Measurements from ENCODE around the gene HS2ST1.
"Not testable (repeated sequence)": the region's sequence is repeated elsewhere in the genome, so short reads cannot be mapped to it uniquely, and the experiment has no call there.

The HS2ST1 gene

DNA sequence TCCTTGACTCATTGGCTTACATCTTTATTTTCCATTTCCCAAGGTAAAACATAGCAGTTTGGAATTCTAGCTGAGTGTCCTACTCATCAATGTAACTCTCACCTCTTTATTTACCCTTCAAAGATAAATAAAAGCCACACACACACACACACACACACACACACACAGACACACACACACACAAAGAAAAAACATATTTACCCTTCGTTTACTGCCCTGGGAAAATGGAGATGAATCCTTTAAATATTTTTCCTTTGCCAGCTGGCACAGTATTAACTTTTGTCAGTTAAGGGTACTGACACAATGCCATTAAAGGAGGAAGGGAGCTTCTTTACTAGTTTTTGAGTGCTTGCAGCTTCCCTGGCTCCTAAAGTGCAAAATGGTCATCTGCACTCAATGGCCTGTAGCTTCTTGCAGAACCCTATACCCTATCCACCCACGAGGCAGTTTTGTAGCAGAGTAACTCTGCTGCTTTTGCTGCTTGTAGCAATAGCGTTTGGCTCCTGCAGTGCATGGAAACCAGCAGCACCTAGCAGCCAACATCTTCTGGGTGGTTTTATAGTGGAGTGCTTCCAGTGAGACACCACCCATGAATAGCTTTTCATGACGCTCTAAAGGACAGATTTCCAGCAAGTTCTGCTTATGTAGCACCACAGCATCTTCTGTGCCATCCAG, 103.7 kb downstream of the HS2ST1 start:
- DNase-seq (ENCODE audit: low read depth in 2 of 2), result no peak

DNA sequence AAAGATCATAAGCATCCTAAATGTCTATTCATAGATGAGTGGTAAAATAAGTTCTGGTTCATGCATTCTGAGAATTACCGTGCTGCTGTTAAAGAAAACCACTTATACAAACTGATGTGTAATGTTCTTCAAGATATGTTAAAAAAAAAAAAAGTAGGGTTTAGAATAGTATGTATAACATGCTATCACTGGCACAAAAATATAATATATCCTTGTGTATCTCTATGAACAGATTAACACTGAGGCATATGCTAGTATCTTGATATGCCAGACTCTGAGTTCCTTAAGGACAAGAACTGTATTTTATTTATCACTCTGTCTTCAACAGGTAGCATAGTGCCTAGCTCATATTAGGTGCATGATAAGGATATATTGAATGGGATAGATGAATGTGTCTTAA, 108.9 kb downstream of the HS2ST1 start:
- no peak for DNase-seq (ENCODE audit: low read depth in 2 of 2)

DNA sequence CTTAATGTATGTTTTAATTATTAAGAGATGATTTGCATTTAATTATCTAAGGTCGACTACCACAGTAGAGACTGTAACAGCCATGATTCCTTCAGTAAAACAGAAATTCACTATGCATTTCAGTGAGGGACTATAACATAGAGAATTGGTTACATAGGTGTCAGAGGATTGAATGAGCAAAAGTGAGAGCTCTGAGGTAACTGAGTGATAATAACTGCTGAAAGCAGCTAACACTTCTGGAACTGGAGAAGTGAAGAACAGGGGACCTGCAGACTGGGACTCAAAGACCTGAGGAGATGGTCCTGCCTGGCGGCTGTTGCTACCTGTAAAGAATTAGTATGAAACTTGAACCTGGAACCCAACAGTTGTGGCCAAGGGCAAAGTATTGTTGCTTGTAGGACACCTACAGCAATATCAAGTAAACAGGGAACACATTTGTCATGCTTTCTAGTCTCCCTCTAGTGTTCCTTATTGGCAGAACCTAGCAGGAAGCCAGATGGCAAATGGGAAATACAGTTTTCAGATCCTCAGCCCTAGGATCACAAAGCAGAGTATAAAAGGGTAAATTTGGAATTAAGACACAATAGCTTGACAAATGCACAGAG, 110.6 kb downstream of the HS2ST1 start:
- no peak for DNase-seq (ENCODE audit: low read depth in 2 of 2)

DNA sequence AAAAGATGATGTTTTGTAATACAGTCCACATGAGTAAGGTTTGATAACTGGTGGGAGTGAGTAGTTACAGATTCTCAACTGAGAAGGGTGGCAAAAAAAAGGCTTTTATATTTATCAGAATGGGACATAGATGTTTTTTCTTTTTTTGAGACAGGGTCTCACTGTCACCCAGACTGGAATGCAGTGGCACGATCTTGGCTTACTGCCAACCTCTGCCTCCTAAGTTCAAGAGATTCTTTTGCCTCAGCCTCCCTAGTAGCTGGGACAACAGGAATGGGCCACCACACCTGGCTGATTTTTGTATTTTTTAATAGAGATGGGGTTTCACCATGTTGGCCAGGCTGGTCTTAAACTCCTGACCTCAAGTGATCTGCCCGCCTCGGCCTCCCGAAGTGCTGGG, 113.1 kb downstream of the HS2ST1 start:
- not testable (repeated sequence) for DNase-seq (ENCODE audit: low read depth in 2 of 2)

DNA sequence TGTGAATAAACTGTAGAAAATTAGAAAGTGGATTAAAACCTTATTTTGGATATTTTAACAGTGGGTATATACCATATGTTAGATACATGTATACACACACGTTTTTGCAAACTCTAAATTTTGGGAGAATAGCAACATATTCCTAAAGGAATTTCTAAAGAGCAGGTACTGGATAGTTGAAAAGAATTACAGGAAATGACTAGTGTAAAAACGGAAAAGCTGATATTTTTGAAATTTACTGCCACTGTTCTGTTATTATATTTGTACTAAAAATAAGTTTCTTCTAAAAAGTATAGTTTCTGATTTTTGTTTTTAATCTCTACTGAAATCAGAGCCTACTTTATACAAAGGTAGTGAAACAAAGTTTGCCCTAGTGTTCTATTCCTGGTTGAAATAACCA, 114.1 kb downstream of the HS2ST1 start:
- no peak for DNase-seq (ENCODE audit: low read depth in 2 of 2)

DNA sequence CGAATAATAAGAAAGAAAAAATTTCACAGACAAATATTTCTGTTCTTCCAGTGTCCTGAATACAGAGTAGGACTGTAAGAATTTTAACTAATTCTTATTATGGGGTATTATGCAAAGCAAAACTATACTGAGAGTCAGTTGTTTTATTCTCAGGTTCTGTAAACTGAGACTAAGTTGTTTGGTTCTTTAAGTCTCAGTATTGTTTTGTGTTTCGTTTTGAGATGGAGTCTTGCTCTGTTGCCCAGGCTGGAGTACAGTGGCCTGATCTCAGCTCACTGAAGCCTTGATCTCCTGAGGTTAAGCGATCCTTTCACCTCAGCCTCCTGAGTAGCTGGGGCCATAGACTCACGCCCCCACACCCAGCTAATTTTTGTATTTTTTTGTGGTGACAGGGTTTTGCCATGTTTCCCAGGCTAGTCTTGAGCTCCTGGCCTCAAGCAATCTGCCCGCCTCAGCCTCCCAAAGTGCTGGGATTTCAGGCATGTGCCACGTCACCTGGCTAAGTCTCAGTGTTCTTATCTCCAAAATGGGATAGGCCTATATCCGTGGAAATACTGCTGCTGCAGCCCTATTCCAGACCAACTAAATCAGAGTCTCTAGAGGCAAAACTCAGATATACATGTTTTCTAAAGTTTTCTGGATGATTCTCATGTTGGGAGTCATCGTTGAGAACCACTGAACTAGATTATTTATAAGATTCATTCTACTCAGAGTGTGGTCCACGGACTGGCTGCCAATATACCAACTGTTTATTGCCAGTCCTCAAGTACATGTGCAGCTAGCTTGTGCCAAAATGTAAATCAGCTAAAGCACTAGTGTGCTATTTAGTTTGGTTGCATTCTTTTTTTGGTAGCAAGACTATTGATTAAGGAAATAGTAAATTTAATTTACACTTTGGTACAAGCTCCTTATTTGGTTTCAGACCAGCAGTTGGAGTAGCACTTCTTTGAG, 116.6 kb downstream of the HS2ST1 start:
- no peak for DNase-seq (ENCODE audit: low read depth in 2 of 2)

DNA sequence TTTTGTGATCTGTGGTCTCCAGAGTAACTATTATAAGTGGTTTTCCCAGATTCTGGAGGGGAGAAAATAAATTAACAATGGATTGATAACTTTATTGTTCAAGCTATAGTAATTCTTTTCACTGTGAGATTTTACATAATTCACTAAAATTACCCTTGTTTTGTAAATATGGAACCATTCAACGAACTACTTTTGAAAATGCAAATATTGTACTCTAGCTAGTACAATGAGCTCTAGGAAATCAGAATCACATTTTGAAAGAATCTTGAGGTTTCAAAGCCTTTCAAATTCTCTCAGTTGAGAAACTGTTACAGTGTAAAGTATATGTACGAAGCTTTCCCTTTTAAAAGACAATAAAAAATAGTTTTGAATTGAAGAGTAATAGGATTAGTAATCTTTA, 119.9 kb downstream of the HS2ST1 start:
- DNase-seq (ENCODE audit: low read depth in 2 of 2), result no peak

DNA sequence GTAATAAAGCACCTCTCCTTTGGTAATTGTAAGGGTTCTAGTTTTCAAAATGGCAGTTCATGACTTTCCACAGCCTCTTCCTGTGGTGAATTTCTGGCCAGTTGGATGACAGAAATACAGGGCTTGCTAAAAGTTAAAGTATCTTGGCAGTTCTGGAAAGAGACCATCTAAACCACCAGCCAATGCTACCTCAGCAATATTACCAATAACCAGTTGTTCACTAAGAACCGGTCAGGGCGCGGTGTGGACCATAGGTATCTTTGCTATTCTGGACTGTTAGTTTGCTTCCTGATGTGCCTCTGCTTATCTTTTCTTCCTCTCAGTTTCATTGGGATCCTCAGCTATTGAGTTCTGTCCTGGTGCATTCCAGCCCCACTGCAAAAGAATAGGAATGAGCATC, 124.7 kb downstream of the HS2ST1 start:
- DNase-seq (ENCODE audit: low read depth in 2 of 2), result no peak

DNA sequence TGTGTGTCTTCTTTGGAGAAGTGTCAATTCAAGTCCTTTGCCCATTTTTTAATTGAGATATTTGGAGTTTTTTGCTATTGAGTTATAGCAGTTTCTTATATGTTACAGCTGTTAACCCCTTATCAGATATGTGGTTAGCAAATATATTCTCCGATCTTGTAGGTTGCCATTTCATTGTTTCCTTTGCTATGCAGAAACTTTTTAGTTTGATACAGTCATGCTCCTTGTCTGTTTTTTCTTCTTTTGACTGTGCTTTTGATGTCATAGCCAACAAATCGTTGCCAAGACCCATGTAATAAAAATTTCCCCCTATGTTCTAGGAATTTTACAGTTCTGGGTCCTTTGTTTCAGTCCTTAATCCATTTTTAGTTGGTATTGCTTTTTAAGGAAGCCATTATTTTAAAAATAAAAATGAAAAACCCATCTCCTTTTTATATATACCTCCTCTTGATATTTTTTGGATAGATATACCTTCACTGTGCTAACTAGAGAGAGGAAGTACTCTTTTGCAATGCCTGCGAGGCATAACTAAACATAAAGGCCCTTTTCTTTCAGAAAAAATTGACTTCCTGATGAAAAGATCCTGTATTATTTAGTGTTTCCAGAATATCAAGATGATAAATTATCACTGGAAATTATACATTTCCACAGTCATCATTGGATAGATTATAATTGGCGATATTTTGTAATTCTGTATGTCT, 127.8 kb downstream of the HS2ST1 start:
- DNase-seq (ENCODE audit: low read depth in 2 of 2), result no peak

DNA sequence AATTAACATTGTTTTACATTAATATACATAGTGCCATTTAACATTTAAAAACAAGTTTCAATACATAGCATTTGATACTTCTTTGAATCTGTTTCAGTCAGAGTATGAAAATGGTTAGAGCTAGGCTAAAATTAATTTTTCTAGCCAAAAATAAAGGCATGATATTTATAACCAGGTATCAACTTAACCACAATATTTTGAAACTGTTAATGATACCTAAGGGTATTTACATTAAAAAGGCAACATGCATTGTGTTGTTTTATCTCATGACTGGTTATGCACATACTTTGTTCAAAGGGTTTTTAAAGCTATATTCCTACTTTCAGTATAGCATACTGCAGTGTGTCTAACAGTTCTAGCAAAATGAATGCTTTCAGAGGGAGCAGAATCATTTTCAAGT, 130.0 kb downstream of the HS2ST1 start:
- no peak for DNase-seq (ENCODE audit: low read depth in 2 of 2)

DNA sequence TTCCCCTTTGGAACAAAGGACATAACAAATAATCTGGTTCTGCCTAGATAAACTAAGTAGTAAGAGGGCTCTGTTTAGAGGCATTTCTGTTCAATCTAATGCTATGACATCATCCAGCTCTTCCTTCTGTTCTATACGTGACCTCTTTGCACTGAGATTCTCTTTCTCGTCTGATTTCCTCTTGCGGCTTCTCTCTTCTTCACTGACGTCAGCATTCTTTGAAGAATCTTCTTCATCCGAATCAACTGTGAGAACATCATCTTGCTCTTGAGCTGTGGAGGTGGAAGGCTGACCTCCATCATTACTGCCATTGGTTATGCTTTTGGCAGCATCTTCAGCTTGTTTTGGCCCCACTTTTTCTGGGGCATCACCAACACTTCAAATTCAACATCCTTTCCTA, 130.4 kb downstream of the HS2ST1 start:
- no peak for DNase-seq (ENCODE audit: low read depth in 2 of 2)

DNA sequence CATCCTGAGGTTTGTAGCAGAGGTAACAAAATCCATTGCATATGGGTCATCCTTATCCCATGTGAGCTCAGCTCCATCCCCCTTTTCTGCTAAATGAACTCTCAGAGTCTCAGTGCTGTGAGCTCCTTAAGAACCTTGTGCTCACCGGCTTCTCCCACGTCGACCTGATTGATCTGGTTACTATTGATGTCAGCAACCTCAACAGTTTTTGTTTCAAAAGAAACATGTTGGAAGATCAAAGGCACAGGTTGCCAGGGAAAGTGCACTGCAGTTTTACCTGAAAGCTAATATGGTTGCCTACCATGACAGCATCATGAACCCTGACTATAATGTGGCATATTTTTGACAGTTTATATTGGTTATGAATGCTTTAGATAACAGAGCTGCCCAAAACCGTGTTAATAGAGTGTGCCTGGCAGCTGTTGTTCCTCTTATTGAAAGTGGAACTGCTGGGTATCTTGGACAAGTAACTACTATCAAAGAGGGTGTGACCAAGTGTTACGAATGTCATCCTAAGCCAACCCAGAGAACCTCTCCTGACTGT, 131.4 kb downstream of the HS2ST1 start:
- peak in 1 of 2 experiments; percentile 24 for DNase-seq (ENCODE audit: low read depth in 2 of 2)

DNA sequence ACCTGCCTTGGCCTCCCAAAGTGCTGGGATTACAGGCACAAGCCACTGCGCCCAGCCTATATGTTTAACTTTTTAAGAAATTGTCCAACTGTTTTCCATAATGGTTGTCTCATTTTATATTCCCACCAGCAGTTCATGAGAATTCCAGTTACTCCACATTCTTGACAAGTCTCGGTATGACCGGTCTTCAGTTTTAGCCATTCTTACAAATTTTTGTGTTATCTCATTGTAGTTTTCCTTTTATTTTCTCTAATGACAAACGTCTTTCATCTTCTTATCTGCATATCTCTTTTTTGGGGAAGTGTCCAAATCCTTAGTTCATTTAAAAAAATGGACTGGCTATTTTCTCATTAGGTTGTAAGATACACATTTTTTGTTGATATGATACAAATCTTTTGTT, 132.5 kb downstream of the HS2ST1 start:
- DNase-seq (ENCODE audit: low read depth in 2 of 2), result no peak

DNA sequence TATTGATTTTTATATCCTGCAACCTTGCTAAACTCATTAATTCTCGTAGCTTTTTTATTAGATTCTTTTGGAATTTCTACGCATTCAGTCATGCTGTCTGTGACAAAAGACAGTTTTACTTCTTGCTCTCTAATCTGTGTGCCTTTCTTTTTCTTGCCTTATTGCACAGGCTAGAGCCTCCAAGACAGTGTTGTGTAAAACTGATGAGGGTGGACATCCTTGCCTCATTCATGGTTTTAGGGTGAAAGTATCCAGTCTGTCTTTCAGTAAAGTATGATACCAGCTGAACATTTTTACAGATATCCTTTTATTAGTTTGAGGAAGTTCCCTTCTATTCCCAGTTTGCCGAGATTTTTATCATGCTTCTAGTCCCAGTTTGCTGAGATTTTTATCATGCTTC, 133.8 kb downstream of the HS2ST1 start:
- DNase-seq (ENCODE audit: low read depth in 2 of 2), result no peak

DNA sequence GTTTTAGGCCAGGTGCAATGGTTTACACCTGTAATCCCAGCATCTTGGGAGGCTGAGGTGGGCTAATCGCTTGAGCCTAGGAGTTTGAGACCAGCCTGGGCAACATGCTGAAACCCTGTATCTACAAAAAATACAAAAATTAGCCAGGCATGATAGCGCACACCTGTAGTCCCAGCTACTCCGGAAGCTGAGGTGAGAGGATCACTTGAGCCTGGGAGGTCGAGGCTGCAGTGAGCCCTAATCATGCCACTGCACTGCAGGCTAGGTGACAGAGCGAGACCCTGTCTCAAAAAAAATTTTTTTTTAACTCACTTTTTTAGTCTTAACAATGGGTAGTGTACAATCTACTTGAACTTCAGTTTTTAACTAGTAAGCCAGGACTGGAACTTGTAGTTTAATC, 137.5 kb downstream of the HS2ST1 start:
- no peak for DNase-seq (ENCODE audit: low read depth in 2 of 2)

DNA sequence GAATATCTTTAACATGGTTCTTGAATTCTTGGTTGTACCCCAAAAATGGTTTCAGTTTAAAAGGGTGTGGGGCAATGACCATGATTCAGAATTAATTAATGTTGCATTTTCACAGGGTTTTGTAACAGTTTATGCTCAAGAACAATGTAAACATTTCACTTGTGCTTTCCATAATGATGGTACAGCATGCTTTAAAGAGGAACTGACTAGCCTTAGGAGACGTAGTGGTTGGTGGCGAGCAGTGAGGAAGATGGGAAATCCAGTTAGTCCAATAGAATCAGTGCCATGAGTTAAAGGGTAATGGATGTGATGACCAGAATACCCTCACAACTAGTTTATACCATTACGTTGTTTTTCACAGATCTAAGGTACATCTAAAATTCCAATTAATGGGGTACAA, 138.0 kb downstream of the HS2ST1 start:
- no peak for DNase-seq (ENCODE audit: low read depth in 2 of 2)

DNA sequence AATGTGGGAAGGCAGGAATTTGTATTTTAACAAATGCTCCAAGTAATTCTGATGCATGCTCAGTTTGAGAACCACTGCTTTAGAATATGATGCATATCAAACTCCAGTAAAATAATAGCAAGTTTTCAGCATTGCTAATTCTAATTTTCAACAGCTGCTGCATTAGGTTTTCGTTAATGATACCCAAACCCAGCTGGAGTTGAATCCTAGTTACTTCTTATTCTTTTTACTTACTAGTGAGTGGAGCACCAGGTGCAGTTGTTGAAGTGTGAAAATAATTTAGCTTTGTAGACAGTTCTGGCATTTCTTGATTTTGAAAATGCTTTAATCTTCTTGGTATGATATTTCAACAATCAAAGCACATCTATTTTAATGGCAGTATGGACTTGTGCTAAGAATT, 138.5 kb downstream of the HS2ST1 start:
- DNase-seq (ENCODE audit: low read depth in 2 of 2), result no peak

DNA sequence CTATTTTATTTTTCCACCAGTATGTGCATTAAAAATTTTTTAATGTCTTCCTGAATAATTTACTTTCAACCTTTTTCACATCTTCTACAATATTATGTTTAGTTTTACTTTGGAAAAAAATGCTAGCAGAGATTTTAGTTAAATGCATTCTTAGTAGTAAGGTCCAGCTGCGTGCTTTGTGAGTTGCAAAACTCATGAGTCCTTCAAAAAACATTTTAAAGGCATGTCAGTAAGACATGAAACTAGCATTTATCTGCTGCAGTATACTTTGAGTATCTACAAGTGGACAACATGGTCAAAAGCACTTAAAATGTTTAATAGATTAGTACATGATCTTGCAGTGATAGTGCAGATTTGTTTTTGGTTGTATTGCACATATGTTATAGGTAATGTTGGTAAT, 139.0 kb downstream of the HS2ST1 start:
- no peak for DNase-seq (ENCODE audit: low read depth in 2 of 2)

DNA sequence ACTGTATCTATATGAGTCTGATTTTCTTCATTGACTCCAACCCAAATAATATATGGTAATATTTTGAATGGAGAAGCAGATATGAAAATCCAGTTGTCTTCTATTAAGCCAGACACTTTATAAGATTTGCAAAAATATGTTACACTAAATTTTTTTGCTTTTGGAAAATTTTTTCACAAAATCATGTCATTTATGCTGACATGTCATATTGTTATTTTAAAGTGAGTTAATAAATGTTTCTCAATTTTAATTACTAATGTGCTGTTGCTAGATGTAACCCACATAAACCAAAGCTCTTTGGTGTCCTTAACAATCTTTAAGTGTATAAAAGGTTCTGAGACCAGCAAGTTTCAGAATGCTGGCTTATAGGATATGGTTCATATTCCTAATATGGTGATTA, 142.5 kb downstream of the HS2ST1 start:
- no peak for DNase-seq (ENCODE audit: low read depth in 2 of 2)

DNA sequence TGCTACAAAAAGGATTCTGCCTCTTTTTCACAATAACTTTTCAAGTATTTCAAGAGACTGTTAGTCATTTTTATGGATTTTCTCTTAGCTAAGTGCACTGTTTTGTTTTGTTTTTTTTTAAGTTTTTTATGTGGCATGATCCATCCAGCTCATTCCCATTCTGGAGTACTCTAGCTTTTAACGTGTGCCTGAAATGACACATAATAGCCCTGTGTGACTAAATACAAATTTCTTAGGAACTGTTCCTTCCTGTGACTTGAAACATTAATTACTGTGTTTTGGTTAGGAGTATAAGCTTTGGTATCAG, 143.9 kb downstream of the HS2ST1 start:
- no peak for DNase-seq (ENCODE audit: low read depth in 2 of 2)

DNA sequence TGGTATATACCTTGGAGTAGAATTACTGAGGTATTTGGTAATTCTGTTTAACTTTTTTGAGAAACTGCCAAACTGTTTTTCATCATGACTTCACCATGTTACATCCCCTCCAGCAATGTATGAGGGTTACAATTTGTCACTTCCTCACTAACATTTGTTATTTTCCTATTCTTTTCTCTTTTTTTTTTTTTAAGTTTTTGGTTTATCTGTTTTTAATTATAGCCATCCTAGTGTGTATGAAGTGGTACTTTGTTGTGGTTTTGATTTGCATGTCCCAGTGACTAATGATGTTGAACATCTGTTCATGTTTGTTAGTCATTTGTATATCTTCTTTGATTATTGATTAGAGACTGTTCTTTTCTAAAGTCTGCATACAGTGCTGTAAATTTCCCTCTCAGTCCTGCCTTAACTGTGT, 147.3 kb downstream of the HS2ST1 start:
- DNase-seq (ENCODE audit: low read depth in 2 of 2), result no peak

DNA sequence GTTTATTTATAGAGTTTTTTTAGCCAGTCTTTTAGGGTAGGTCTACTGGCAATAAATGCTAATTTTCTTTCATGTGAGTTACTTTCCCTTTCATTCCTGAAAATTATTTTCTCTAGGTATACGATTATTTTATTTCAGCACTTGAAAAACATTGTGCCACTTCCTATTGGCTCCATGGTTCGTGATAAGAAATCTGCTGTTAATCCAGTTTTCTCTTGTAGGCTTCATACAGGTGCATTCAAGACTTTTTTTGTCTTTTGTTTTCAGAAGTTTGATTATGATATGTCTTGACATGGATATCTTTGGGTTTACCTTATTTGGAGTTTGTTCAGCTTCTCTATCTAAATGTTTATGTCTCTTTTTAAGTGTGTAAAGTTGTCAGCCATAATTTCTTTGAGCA, 148.3 kb downstream of the HS2ST1 start:
- DNase-seq (ENCODE audit: low read depth in 2 of 2), result no peak
